HepG2 (cell line): ENCODE data around the gene MED20. TPM values are rescaled to one million over a fixed set of nuclear protein-coding genes. Genes with fewer than 3 reads are reported as not detected.
A peak's percentile ranks its signal among the peaks of the same experiment; 100 is the strongest.

ENCODE experiments used
- ARNTL ChIP-seq: sonication (generic); formaldehyde crosslinking; IDR thresholded peaks from 2 replicates; pipeline ENCODE4 v1.4.0; 2020; ENCODE audit warnings: mild to moderate bottlenecking, missing genetic modification reagents
- EP300 ChIP-seq, 3 experiments: sonication (generic) in 1 of 3; formaldehyde crosslinking in 1 of 3; IDR thresholded peaks; 2 replicates each; pipeline versions ENCODE4 v1.5.1 to v1.6.1; 2011 to 2020; ENCODE audit warnings: low read depth in 2 of 3, low read length in 2 of 3, borderline replicate concordance in 1 of 3, improper control_type of control experiment in 1 of 3, mild to moderate bottlenecking in 1 of 3, missing genetic modification reagents in 1 of 3, moderate library complexity in 1 of 3
- KAT8 ChIP-seq: IDR thresholded peaks from 2 replicates; pipeline ENCODE4 v1.6.1; 2016; ENCODE audit warnings: missing genetic modification reagents, missing compliant biosample characterization
- KIAA2018 ChIP-seq: sonication (generic); formaldehyde crosslinking; IDR thresholded peaks from 2 replicates; pipeline ENCODE4 v1.5.0; 2020; ENCODE audit warnings: mild to moderate bottlenecking, missing genetic modification reagents, borderline replicate concordance
- NR3C1 ChIP-seq: sonication (generic); formaldehyde crosslinking; IDR thresholded peaks from 2 replicates; pipeline ENCODE4 v1.4.0; 2020; ENCODE audit warnings: missing genetic modification reagents
- REST ChIP-seq, 2 experiments: IDR thresholded peaks; 2 replicates each; pipeline ENCODE4 v1.6.1; 2011 to 2012; ENCODE audit warnings: low read length in 2 of 2, borderline replicate concordance in 1 of 2, low read depth in 1 of 2, mild to moderate bottlenecking in 1 of 2, moderate library complexity in 1 of 2
- TARDBP ChIP-seq: sonication (generic); formaldehyde crosslinking; IDR thresholded peaks from 2 replicates; pipeline ENCODE4 v1.8.0; 2022; ENCODE audit warnings: mild to moderate bottlenecking, missing genetic modification reagents
- ZFP41 ChIP-seq: sonication (generic); formaldehyde crosslinking; IDR thresholded peaks from 2 replicates; pipeline ENCODE4 v1.4.0; 2020; ENCODE audit warnings: mild to moderate bottlenecking, missing genetic modification reagents, borderline replicate concordance
- polyA plus RNA-seq, 8 experiments: library from polyadenylated mRNA; depleted of rRNA in 3 of 8; stranded (reverse) in 7 of 8; unstranded in 1 of 8; fragments of >200 nt; fragmentation: Illumina TruSeq in 4 of 8; extraction: Trizol in 4 of 8; gene quantifications; 2 replicates each; pipeline versions ENCODE4 v1.2.1 to v1.2.3, GENCODE V29; 2011 to 2016; ENCODE audit warnings: low read depth in 4 of 8, missing spikeins in 1 of 8, mixed read lengths in 1 of 8; ENCODE audit not compliant: insufficient read depth in 1 of 8
- total RNA-seq, 5 experiments: library from RNA; depleted of rRNA; stranded (reverse); fragments of >200 nt; fragmentation: Illumina TruSeq; extraction: Trizol; gene quantifications; 2 replicates each; pipeline ENCODE4 v1.2.3, GENCODE V29; 2016; ENCODE audit warnings: low read depth in 1 of 5
- TF ChIP-seq, protein P1 (sequence below): sonication (generic); formaldehyde crosslinking; IDR thresholded peaks from 2 replicates; pipeline ENCODE4 v1.8.1; 2022; ENCODE audit warnings: mild to moderate bottlenecking, missing genetic modification reagents
- TF ChIP-seq, protein P2 (sequence below), 2 experiments: sonication (generic) in 1 of 2; formaldehyde crosslinking in 1 of 2; IDR thresholded peaks; 2 replicates each; pipeline versions ENCODE4 v1.5.1 to v1.6.1; 2011 to 2020; ENCODE audit warnings: borderline replicate concordance in 1 of 2, low read depth in 1 of 2, low read length in 1 of 2, mild to moderate bottlenecking in 1 of 2, missing genetic modification reagents in 1 of 2, moderate library complexity in 1 of 2

MED20 gene
- total and polyA plus RNA-seq, 2 of the 13 experiments (the other 11 are each of a cell fraction or from before 2014, with no cell fraction given) = 28.1 to 41.1 TPM

GRCh38 chr6:41920921-41921711, at the start of gene MED20, which contains the start of gene BYSL (continued):
- TF ChIP-seq, protein P1, sequence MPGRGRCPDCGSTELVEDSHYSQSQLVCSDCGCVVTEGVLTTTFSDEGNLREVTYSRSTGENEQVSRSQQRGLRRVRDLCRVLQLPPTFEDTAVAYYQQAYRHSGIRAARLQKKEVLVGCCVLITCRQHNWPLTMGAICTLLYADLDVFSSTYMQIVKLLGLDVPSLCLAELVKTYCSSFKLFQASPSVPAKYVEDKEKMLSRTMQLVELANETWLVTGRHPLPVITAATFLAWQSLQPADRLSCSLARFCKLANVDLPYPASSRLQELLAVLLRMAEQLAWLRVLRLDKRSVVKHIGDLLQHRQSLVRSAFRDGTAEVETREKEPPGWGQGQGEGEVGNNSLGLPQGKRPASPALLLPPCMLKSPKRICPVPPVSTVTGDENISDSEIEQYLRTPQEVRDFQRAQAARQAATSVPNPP (CRISPR knock-in tag) = peak; percentile 85; the same call in 1 of the 2 replicates
- TF ChIP-seq REST (IDR thresholded peaks at IDR 0.05; ENCODE audit: borderline replicate concordance in 1 of 2, low read depth in 1 of 2, low read length in 2 of 2) = peak in 1 of 2 experiments; percentile 35; a peak in 1 of 4 replicates
- peak; percentile 99 for TF ChIP-seq KAT8 (CRISPR knock-in tag)
- TF ChIP-seq KIAA2018 (CRISPR knock-in tag) = peak; percentile 94
- TF ChIP-seq ARNTL = peak; percentile 65
- peak; percentile 80; the same call in 1 of the 2 replicates for TF ChIP-seq ZFP41 (CRISPR knock-in tag)
- TF ChIP-seq TARDBP = peak; percentile 78
- no peak for TF ChIP-seq NR3C1
- no peak; a peak in 1 of 4 replicates for TF ChIP-seq EP300 (IDR thresholded peaks at IDR 0.05; ENCODE audit: low read depth in 2 of 2, low read length in 2 of 2)
- TF ChIP-seq EP300 (CRISPR knock-in tag; IDR thresholded peaks at IDR 0.05; ENCODE audit: borderline replicate concordance) = peak; percentile 40; the same call in 1 of the 2 replicates
- TF ChIP-seq, protein P2, sequence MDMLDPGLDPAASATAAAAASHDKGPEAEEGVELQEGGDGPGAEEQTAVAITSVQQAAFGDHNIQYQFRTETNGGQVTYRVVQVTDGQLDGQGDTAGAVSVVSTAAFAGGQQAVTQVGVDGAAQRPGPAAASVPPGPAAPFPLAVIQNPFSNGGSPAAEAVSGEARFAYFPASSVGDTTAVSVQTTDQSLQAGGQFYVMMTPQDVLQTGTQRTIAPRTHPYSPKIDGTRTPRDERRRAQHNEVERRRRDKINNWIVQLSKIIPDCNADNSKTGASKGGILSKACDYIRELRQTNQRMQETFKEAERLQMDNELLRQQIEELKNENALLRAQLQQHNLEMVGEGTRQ (IDR thresholded peaks at IDR 0.05; ENCODE audit: low read depth, low read length) = no peak
- TF ChIP-seq, protein P2 (CRISPR knock-in tag; IDR thresholded peaks at IDR 0.05; ENCODE audit: borderline replicate concordance) = no peak; the same call in 1 of the 2 replicates
